Measurements from ENCODE around the gene DPYSL4. TPM values are rescaled to one million over a fixed set of nuclear protein-coding genes. Genes with fewer than 3 reads are reported as not detected.
"Not testable (repeated sequence)": the region's sequence is repeated elsewhere in the genome, so short reads cannot be mapped to it uniquely, and the experiment has no call there.

The DPYSL4 gene
- total and polyA plus RNA-seq, 7 donors: 0.30 to 1.4 (median 0.82) TPM

DNA sequence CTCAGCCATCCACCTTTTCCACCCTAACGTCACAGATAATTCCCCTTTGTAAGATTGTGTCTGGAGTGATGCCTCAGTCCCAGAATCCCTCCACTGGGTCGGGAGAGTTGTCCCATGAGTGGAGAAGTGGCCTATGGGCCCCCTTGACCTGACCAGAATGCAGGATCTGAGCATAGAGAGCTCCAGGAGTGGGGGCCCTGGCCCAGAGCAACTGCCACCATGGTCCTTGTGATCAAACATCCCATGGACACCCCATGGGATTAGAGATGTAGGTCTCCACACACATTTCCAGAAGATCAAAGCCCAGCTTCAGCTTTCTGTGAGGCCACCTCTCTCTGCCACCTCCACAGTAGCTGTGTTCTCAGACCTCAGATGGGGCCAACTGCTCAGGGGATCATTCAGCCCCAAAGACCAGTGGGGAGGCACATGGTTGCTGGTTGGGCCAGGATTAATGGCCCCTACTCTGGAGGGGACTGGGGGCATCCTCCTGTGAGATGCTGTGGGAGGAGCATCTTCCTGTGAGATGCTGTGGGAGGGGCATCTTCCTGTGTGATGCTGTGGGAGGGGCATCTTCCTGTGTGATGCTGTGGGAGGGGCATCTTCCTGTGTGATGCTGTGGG is 28.5 kb upstream of the DPYSL4 start:
- WGBS, 3 donors: 32 to 50% (median 48%) methylated on average over 2 of the region's 2 CpGs
- no peak overlapping the region for H3K4me3 ChIP-seq
- no peak overlapping the region for H3K27ac ChIP-seq
- intact Hi-C loops (cut with DNase I): no loop called here
- no peaks in the 10 kb centered on the region for H3K9me3 ChIP-seq
- peak; percentile 5 to 32 for DNase-seq
- no peaks in the 10 kb centered on the region for H3K27me3 ChIP-seq (ENCODE audit: insufficient read depth in 3 of 3, low read length in 2 of 3)
- H3K36me3 ChIP-seq (ENCODE audit: insufficient read depth in 1 of 2, low read depth in 1 of 2): peaks cover 0 to 6% of the 10 kb centered on the region in 2 donors
- peaks cover 14% of the 10 kb centered on the region for H3K4me1 ChIP-seq
- ATAC-seq: no peak
- TF ChIP-seq, protein P1, sequence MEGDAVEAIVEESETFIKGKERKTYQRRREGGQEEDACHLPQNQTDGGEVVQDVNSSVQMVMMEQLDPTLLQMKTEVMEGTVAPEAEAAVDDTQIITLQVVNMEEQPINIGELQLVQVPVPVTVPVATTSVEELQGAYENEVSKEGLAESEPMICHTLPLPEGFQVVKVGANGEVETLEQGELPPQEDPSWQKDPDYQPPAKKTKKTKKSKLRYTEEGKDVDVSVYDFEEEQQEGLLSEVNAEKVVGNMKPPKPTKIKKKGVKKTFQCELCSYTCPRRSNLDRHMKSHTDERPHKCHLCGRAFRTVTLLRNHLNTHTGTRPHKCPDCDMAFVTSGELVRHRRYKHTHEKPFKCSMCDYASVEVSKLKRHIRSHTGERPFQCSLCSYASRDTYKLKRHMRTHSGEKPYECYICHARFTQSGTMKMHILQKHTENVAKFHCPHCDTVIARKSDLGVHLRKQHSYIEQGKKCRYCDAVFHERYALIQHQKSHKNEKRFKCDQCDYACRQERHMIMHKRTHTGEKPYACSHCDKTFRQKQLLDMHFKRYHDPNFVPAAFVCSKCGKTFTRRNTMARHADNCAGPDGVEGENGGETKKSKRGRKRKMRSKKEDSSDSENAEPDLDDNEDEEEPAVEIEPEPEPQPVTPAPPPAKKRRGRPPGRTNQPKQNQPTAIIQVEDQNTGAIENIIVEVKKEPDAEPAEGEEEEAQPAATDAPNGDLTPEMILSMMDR (IDR thresholded peaks at IDR 0.05): no peak

DNA sequence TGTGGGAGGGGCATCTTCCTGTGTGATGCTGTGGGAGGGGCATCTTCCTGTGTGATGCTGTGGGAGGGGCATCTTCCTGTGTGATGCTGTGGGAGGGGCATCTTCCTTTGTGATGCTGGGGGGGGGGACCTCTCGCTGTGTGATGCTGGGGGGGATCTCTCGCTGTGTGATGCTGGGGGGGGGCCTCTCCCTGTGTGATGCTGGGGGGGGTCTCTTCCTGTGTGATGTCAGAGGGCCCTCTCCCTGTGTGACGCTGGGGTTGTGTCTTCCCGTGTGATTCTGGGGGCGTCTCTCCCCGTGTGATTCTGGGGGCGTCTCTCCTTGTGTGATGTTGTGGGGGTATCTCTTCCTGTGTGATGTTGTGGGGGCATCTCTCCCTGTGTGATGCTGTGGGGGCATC is 27.9 kb upstream of the DPYSL4 start:
- no peak overlapping the region for H3K27ac ChIP-seq
- WGBS, 3 donors: 82 to 93% (median 86%) methylated on average over 6 to 7 of the region's 7 CpGs
- peak in 1 of 2 donors; percentile 2 for DNase-seq
- no peak for ATAC-seq
- no peaks in the 10 kb centered on the region for H3K27me3 ChIP-seq (ENCODE audit: insufficient read depth in 3 of 3, low read length in 2 of 3)
- no peak overlapping the region for H3K4me3 ChIP-seq
- TF ChIP-seq, protein P1 (IDR thresholded peaks at IDR 0.05): no peak
- peaks cover 0 to 5% of the 10 kb centered on the region in 2 donors for H3K36me3 ChIP-seq (ENCODE audit: insufficient read depth in 1 of 2, low read depth in 1 of 2)
- H3K4me1 ChIP-seq: peaks cover 20% of the 10 kb centered on the region
- no peaks in the 10 kb centered on the region for H3K9me3 ChIP-seq
- intact Hi-C loops (cut with DNase I): no loop called here

DNA sequence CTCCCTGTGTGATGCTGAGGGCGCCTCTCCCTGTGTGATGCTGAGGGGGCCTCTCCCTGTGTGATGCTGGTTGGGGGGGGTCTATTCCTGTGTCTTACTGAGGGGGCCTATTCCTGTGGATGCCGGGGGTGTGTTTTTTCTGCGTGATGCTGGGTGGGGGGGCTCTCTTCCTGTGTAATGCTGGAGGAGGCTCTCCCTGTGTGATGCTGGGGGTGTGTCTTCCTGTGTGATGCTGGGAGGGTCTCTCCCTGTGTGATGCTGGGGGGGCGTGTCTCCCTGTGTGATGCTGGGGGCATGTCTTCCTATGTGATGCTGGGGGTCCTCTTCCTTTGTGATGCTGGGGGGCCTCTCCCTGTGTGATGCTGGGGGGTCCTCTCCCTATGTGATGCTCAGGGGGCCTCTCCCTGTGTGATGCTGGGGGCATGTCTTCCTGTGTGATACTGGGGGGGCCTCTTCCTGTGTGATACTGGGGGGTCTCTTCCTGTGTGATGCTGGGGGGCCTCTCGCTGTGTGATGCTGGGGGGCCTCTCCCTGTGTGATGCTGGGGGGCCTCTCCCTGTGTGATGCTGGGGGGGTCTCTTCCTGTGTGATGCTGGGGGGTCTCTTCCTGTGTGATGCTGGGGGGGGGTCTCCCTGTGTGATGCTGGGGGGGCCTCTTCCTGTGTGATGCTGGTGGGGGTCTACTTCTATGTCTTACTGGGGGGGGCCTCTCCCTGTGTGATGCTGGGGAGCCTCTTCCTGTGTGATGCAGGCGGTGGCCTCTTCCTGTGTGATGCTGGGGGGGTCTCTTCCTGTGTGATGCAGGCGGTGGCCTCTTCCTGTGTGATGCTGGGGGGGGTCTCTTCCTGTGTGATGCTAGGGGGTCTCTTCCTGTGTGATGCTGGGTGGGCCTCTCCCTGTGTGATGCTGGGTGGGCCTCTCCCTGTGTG is 27.2 kb upstream of the DPYSL4 start:
- H3K9me3 ChIP-seq; H3K36me3 ChIP-seq (ENCODE audit: insufficient read depth in 1 of 2, low read depth in 1 of 2); H3K4me3 ChIP-seq; intact Hi-C loops (cut with DNase I); ATAC-seq; H3K27ac ChIP-seq; H3K27me3 ChIP-seq (ENCODE audit: insufficient read depth in 3 of 3, low read length in 2 of 3): not testable (repeated sequence)
- peaks cover 21% of the 10 kb centered on the region for H3K4me1 ChIP-seq
- 67 to 73% (median 71%) methylated on average over 4 to 7 of the region's 7 CpGs for WGBS, 3 donors
- peak; percentile 2 to 25 for DNase-seq

DNA sequence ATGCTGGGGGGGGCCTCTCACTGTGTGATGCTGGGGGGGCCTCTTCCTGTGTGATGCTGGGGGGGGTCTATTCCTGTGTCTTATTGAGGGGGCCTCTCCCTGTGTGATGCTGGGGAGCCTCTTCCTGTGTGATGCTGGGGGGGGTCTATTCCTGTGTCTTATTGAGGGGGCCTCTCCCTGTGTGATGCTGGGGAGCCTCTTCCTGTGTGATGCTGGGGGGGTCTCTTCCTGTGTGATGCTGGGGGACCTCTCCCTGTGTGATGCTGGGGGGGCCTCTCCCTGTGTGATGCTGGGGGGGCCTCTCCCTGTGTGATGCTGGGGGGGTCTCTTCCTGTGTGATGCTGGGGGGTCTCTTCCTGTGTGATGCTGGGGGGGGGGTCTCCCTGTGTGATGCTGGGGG is 26.5 kb upstream of the DPYSL4 start:
- H3K4me3 ChIP-seq; intact Hi-C loops (cut with DNase I); H3K36me3 ChIP-seq (ENCODE audit: insufficient read depth in 1 of 2, low read depth in 1 of 2); H3K27me3 ChIP-seq (ENCODE audit: insufficient read depth in 3 of 3, low read length in 2 of 3); H3K27ac ChIP-seq; H3K9me3 ChIP-seq; ATAC-seq: not testable (repeated sequence)
- peaks cover 21% of the 10 kb centered on the region for H3K4me1 ChIP-seq
- peak in 1 of 2 donors; percentile 0 for DNase-seq

DNA sequence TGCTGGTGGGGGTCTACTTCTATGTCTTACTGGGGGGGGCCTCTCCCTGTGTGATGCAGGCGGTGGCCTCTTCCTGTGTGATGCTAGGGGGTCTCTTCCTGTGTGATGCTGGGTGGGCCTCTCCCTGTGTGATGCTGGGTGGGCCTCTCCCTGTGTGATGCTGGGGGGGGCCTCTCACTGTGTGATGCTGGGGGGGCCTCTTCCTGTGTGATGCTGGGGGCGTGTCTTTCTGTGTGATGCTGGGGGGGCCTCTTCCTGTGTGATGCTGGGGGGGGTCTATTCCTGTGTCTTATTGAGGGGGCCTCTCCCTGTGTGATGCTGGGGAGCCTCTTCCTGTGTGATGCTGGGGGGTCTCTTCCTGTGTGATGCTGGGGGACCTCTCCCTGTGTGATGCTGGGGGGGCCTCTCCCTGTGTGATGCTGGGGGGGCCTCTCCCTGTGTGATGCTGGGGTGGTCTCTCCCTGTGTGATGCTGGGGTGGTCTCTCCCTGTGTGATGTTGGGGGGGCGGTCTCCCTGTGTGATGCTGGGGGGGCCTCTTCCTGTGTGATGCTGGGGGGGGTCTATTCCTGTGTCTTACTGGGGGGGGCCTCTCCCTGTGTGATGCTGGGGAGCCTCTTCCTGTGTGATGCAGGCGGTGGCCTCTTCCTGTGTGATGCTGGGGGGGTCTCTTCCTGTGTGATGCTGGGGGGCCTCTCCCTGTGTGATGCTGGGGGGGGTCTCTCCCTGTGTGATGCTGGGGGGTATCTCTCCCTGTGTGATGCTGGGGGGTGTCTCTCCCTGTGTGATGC is 25.7 kb upstream of the DPYSL4 start:
- peaks cover 21% of the 10 kb centered on the region for H3K4me1 ChIP-seq
- H3K27me3 ChIP-seq (ENCODE audit: insufficient read depth in 3 of 3, low read length in 2 of 3); ATAC-seq; H3K4me3 ChIP-seq; intact Hi-C loops (cut with DNase I); H3K36me3 ChIP-seq (ENCODE audit: insufficient read depth in 1 of 2, low read depth in 1 of 2); H3K27ac ChIP-seq; H3K9me3 ChIP-seq: not testable (repeated sequence)
- DNase-seq: peak in 1 of 2 donors; percentile 4
- 83 to 90% (median 90%) methylated on average over 1 to 4 of the region's 4 CpGs for WGBS, 3 donors
